Renal cortex interstitium (tissue), 15 donors: ENCODE measurements around the gene RALY. TPM values are rescaled to one million over a fixed set of nuclear protein-coding genes. Genes with fewer than 3 reads are reported as not detected.

Experiments
- DNase-seq, 11 donors: peaks; one replicate each; pipeline ENCODE4 v3.0.0-alpha.2; 2013; ENCODE audit warnings: low read depth in 9 of 11, low spot score in 4 of 11; ENCODE audit errors: extremely low read depth in 1 of 11
- long read RNA-seq, 16 experiments: transcript quantifications; one replicate each; lab custom pipeline, GENCODE V29; 2026
- polyA plus RNA-seq, 3 donors: library from polyadenylated mRNA; unstranded; fragments of 120-200 nt; gene quantifications; one replicate each; pipeline ENCODE4 v1.2.1, GENCODE V29; 2013; ENCODE audit not compliant: insufficient read length in 3 of 3

RALY gene
- 100 to 1,000 TPM; 135 to 205 (median 167) TPM for polyA plus RNA-seq
- long read RNA-seq, donor 1, full-length matches to known transcripts = 36 of 100 reads
- long read RNA-seq, donor 1, partial matches to known transcripts = 64 of 100 reads
- long read RNA-seq, donor 1, other reads (novel, unspliced or antisense) = 0 of 100 reads
- long read RNA-seq, donor 2, full-length matches to known transcripts = 36 of 90 reads
- long read RNA-seq, donor 2, partial matches to known transcripts = 54 of 90 reads
- long read RNA-seq, donor 2, other reads (novel, unspliced or antisense) = 0 of 90 reads
- long read RNA-seq, donor 3, full-length matches to known transcripts = 78 of 152 reads
- long read RNA-seq, donor 3, partial matches to known transcripts = 74 of 152 reads
- long read RNA-seq, donor 3, other reads (novel, unspliced or antisense) = 0 of 152 reads
- long read RNA-seq, donor 4, full-length matches to known transcripts = 58 of 417 reads
- long read RNA-seq, donor 4, partial matches to known transcripts = 295 of 417 reads
- long read RNA-seq, donor 4, other reads (novel, unspliced or antisense) = 64 of 417 reads
- long read RNA-seq, donor 5, full-length matches to known transcripts = 93 of 164 reads
- long read RNA-seq, donor 5, partial matches to known transcripts = 71 of 164 reads
- long read RNA-seq, donor 5, other reads (novel, unspliced or antisense) = 0 of 164 reads
- long read RNA-seq, donor 6, full-length matches to known transcripts = 30 of 76 reads
- long read RNA-seq, donor 6, partial matches to known transcripts = 46 of 76 reads
- long read RNA-seq, donor 6, other reads (novel, unspliced or antisense) = 0 of 76 reads
- long read RNA-seq, donor 7, full-length matches to known transcripts = 34 of 114 reads
- long read RNA-seq, donor 7, partial matches to known transcripts = 80 of 114 reads
- long read RNA-seq, donor 7, other reads (novel, unspliced or antisense) = 0 of 114 reads
- long read RNA-seq, donor 8, full-length matches to known transcripts = 76 of 199 reads
- long read RNA-seq, donor 8, partial matches to known transcripts = 116 of 199 reads
- long read RNA-seq, donor 8, other reads (novel, unspliced or antisense) = 7 of 199 reads
- long read RNA-seq, donor 9, full-length matches to known transcripts = 54 of 310 reads
- long read RNA-seq, donor 9, partial matches to known transcripts = 134 of 310 reads
- long read RNA-seq, donor 9, other reads (novel, unspliced or antisense) = 122 of 310 reads
- long read RNA-seq, donor 10, full-length matches to known transcripts = 39 of 109 reads
- long read RNA-seq, donor 10, partial matches to known transcripts = 70 of 109 reads
- long read RNA-seq, donor 10, other reads (novel, unspliced or antisense) = 0 of 109 reads
- long read RNA-seq, donor 11, full-length matches to known transcripts = 32 of 71 reads
- long read RNA-seq, donor 11, partial matches to known transcripts = 39 of 71 reads
- long read RNA-seq, donor 11, other reads (novel, unspliced or antisense) = 0 of 71 reads
- long read RNA-seq, donor 12, full-length matches to known transcripts = 26 of 286 reads
- long read RNA-seq, donor 12, partial matches to known transcripts = 191 of 286 reads
- long read RNA-seq, donor 12, other reads (novel, unspliced or antisense) = 69 of 286 reads
- long read RNA-seq, donor 13, full-length matches to known transcripts = 93 of 262 reads
- long read RNA-seq, donor 13, partial matches to known transcripts = 169 of 262 reads
- long read RNA-seq, donor 13, other reads (novel, unspliced or antisense) = 0 of 262 reads
- long read RNA-seq, donor 14, full-length matches to known transcripts = 47 of 86 reads
- long read RNA-seq, donor 14, partial matches to known transcripts = 39 of 86 reads
- long read RNA-seq, donor 14, other reads (novel, unspliced or antisense) = 0 of 86 reads
- long read RNA-seq, donor 15, full-length matches to known transcripts = 28 of 58 reads
- long read RNA-seq, donor 15, partial matches to known transcripts = 30 of 58 reads
- long read RNA-seq, donor 15, other reads (novel, unspliced or antisense) = 0 of 58 reads
- long read RNA-seq, donor 16, full-length matches to known transcripts = 152 of 1,223 reads
- long read RNA-seq, donor 16, partial matches to known transcripts = 580 of 1,223 reads
- long read RNA-seq, donor 16, other reads (novel, unspliced or antisense) = 491 of 1,223 reads

DNA sequence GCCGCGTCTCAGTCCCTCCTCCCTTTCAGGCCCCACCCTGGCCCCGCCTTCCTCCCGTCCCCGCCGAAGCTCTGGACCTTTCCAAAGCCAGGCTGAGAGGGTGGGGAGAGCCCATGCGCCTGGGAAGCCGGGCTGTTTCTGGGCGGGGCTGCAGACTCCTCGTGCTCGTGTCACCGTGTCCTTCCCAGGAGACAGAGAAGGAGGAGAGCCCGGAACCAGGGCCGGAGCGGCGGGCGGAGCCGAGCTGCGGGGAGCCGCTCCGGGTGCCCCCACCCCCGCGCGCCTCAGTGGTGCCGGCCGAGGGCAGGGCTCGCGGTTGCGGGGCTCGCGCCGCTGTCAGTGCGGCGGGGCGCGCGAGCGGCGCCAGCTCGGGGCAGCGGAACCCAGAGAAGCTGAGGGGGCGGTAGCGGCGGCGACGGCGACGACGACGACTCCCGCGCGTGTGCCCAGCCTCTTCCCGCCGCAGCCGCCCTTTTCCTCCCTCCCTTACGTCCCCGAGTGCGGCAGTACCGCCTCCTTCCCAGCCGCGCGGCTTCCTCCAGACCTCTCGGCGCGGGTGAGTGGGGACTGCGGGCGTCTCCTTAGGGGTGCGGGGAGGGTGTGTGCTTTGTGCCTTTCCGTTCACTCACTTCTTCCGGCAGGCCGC lies at the start of gene RALY:
Gene RALY (plus strand): TSS at position 336 of the 646 bp plus-strand sequence. CDS start 78,164 bp downstream, outside the sequence.
- peak in 2 of 11 donors; percentile 31 to 41 for DNase-seq

DNA sequence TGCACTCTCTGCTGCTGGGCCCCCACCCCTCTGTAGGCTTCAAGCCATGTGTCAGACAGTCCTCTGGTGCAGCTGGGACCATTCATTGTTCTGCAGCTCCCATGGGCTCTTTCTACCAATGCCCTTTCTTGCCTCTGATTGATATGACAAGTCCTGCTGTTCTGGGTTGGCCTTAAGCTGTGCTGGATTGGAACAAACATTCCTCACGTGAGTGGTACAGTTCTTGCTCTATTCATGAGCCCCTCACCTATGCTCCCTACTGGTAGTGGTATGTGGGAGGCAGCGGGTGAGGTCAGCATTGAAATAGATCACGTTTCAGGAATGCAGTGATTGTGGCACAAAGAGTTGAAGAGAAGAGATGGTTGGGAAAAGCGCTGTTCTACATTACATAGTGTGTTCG lies 48.8 kb upstream of the RALY start:
- peak in 1 of 11 donors; percentile 4 for DNase-seq

DNA sequence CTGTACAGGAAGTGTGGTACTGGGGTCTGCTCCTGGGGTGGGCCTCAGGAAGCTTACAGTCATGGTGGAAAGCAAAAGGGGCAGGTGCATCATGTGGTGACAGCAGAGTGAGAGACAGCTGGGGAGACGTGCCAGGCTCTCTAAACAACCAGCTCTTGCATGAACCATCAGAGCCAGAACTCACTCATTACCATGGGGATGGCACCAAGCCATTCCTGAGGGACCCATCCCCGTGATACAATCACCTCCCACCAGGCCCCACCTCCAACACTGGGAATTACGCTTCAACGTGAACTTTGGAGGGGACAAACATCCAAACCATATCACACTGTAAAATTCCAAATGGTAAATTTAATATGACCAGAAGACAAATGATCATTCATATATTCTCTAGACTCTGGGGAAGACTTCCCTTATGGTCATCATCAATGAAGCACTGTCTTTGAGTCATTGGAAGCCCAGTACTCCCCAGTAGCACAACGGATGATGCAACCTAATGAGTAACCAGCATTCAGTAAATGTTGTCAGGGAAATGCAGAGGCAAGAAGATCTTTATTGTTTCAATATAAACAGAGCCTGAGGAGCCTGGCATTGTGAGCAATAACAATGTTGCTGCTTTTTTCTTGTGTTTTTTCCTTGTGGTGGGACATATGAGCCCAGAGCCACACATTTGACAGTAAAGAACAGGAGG lies 48.2 kb upstream of the RALY start:
- no peak for DNase-seq

DNA sequence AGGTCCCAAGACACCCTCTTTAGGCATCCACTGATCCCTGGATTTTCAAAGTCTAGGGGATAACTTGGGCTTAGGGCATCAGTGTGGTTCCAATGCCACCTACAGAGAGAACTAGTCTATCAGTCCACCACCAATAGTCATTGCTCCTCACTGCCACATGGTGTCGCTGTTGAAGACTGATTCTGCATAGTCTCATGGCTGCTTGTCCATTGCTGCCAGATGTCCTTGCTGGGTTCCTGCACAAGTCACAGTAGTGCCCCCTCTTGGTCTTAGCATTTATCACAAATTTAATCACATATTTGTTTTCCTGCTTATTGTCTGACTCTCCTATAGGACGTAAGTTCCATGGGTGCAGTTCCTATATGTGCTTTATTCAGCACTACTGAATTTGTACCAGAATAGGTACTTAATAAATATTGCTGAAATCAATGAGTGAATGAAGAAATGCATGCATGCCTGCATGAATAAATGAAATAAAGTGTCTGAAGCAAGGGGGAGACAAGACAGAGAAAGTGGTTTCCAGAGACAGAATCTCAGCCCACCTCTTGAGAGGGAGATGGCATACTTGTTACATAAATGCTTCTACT lies 45.9 kb upstream of the RALY start:
- DNase-seq = peak in 1 of 11 donors; percentile 3

DNA sequence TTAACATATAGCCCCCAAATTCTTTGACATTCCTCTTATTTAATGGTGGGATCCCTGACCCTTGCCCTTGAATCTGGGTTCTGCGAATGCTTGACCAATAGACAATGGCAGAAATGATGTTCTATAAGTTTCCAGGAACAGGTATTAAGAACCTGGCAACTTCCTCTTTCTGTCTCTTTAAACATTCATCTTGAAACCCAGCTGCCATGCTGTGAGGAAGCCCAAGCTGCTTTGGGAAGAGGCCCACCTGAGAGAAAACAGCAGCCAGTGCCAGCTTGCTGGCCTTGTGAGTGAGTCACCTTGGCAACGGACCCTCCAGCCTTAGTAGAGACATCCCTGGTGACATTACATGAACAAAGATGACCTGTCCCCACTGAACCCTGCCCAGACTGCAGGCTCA lies 45.2 kb upstream of the RALY start:
- DNase-seq = no peak

DNA sequence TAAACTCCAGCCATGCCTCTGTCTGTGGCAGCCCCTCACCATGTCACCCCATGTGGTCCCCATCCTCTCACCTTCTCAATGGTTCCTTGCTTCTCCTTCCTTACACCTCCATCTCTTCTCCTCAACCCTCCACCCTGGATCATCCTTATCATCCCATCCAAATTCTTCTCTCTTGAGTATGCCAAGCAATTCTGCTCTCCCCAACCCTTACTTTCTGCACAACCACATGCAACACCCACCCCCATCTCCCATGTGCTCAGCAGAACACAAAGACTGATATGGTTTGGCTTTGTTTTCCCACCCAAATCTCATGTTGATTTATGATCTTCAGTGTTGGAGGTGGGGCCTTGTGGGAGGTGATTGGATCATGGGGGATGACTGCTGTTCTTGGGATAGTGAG lies 42.5 kb upstream of the RALY start:
- DNase-seq = no peak

DNA sequence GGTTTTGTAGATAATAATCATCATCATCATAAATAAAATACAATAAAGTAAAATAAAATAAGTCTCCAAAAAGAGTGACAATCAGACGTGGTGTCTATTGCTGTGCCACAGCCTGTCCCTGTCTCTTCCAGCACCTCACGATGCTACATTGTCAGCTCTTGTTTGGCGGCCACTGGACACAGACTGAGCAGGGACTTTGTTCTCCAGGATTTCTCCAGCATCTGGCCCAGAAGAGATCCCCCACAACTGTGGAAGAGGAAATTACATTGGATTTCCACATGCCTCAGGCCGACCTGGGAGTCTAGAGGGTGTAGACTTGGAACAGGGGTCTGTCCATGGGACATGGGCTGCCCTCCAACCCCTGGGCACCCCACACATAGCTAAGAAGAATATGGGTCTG lies 39.2 kb upstream of the RALY start:
- no peak for DNase-seq

DNA sequence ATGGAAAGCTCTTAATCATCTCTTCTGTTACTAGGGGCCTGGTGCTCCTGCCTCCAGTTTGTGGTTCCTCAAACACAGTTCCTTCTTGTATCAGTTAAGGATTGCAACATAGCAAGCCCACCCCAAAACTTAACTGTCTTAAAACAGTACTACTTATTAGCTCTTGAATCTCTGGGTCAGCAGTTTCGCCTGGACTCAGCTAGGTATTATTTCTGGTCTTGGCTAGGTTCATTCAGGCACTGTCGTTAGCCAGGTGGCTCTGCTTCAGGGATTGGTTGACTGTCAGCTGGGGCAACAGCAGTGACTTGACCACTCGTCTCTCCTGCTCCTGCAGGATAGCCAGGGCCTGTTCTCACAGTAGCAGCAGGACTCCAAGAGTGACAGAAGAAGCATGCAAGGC lies 30.0 kb upstream of the RALY start:
- no peak for DNase-seq

DNA sequence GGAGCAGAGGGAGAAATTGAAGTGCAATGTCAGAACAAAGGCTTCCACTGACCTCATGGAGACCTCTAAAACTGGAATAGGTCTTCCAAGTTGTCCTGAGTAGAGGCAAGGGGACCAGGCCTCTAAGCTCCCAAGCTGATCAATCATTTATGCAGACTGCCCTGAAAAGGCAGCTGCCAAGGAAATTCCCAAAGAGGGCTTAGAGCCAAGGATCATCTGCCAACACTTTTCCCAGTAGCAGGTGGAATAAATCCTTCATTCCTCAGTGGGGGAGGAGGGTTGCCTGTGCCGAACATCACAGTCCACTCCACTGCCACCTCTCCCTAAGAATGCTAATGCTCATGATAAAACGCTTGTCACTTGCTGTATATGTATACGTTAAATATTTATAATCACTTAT lies 29.3 kb upstream of the RALY start:
- no peak for DNase-seq

DNA sequence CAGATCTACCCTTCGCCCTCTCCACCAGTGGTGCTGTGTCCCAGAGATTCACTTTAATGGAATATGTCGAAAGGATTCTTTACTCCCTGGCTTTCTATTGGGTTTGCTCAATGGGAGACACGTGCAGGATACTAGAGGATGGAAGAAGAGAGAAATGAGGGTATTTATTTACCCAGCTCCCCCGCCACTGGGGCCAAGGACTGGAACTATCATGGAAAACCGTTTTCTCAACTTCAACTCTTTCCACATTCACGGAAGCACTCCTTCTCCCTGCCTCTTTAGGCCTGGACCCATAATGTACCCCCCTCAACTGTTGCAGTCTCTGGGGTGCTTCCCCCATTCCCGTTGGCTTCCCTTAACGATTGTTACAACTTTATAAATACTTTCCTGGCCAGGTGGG lies 26.6 kb upstream of the RALY start:
- DNase-seq = no peak

DNA sequence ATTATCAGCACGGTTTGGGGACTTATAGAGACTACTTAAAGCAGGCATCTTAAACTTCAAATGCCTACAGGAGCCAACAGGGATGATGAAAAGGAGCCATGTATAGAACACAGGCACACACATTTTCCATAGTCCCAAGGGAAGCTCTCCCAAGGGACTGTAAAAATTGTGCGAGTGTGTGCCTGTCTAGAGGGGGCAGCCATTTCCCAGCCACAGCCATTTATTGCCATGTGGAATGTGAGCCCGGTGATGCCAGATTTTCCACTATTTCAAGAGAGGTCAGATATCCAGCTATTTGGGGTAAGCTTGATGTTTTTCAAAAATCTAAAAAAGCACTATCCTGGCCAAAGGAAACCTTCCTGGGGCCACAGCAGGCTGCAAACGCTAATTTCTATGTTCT lies 24.1 kb upstream of the RALY start:
- DNase-seq = no peak

DNA sequence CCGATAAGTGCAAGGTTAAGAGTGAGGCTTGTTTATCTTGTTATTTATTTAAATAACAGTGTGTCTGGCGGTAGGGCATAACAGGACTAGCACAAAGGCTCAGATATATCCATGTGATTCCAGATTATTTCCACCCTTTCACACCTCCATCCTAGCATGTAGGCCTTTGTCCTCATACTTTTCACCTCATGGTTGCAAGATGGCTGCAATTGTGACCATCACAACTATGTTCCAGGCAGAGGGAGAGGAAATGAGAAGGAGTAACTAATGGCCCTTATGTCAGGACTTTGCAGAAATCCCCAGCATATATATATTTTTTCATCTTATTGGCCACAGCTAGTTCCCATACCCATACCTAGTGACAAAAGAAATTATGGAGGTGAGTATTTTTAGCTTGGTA lies 23.5 kb upstream of the RALY start:
- DNase-seq = no peak

DNA sequence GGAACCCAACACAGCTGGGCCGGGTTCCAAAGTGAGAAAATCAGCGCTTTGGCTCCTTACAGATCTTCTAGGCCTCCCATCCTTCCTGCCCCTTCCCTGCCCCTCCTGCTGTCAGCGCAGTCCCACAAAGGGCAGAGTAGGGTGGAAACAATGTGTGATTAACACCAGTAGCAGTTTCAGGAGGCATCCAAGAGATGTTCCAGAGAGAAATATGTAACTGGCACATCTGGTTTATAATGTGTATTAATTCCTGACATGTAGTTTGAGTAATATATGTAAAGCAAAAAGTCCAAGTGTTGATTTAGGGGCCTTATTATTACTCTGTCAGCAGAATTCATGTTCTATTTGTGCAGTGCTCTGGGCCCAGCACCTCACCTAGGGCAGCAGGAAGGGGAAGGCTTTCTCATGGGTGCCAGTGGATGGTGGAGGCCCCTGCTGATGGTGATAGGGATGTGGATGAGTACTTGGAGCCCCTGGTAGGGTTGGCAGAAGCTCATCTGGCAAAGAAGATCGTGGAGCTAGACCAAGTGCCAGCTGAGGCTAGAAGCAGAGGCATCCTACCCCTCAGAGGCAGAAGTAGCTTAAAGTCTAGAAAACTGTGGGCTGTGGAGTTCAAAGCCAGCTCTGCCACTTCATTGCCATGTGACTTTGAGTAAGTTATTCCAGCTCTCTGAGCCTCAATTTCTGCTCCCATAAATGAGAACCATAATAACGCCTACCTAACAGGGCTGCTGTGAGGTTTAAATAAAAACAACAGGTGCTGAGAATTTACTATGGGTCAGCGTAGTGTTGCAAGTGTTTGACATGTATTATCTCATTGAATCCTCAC lies 22.4 kb upstream of the RALY start:
- no peak for DNase-seq

DNA sequence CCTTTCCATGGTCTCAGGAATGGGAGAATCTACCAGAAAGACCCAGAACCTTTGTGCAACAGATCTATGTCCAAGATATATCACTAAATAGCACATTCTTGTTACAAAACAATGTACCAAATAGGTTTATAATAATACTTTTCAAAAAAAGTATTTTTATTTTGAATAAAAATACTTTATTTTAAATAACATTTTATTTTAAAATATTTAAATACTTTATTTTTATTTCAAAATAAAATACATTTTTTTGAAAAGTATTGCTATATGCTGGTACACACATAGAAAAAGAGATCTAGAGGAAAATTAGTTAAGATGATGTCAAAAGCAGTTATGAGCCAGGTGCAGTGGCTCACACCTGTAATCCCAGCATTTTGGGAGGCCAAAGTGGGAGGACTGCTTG lies 16.8 kb upstream of the RALY start:
- no peak for DNase-seq

DNA sequence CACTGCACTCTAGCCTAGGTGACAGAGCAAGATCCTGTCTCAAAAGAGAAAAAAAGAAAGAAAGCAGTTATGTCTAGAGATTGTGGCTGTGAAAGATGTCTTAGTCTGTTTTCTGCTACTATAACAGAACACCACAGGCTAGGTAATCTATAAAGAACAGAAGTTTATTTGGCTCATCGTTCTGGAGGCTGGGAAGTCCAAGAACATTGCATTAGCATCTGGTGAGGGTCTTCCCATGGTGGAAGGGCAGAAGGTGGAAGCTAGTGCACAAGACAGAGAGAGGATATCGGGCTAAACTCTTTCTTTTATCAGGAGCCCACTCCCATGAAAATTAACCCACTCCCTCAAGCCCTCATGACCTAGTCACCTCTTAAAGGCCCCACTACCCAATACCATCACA lies 16.2 kb upstream of the RALY start:
- no peak for DNase-seq
